DOHH2 (cell line): ENCODE measurements around the gene NOX5.

ENCODE experiments used
- H3F3A ChIP-seq: fragments of 200-600 bp; sonication (generic), shearing (Covaris generic); 2 replicates; pipeline ENCODE4 v1.6.0; 2016; ENCODE audit warnings: antibody characterized with exemption, mild to moderate bottlenecking; ENCODE audit not compliant: control insufficient read depth, insufficient read depth
- H3K27ac ChIP-seq: fragments of 200-600 bp; sonication (generic); 2 replicates; pipeline ENCODE4 v1.5.1; 2014; ENCODE audit warnings: low read depth, mild to moderate bottlenecking, low read length, moderate library complexity
- H3K27me3 ChIP-seq: fragments of 200-600 bp; sonication (generic); 2 replicates; pipeline ENCODE4 v1.6.1; 2014; ENCODE audit warnings: mild to moderate bottlenecking, low read length, mixed read lengths; ENCODE audit not compliant: control insufficient read depth
- H3K36me3 ChIP-seq: fragments of 200-600 bp; sonication (generic); 2 replicates; pipeline ENCODE4 v1.6.1; 2014; ENCODE audit warnings: mild to moderate bottlenecking, low read length, moderate library complexity, mixed read lengths; ENCODE audit not compliant: control insufficient read depth
- H3K4me1 ChIP-seq: fragments of 200-600 bp; sonication (generic); 2 replicates; pipeline ENCODE4 v1.6.1; 2014; ENCODE audit warnings: mild to moderate bottlenecking, low read length, mixed read lengths; ENCODE audit not compliant: control insufficient read depth
- H3K4me2 ChIP-seq: fragments of 200-600 bp; sonication (generic); 2 replicates; pipeline ENCODE4 v1.6.0; 2014; ENCODE audit warnings: mild to moderate bottlenecking, low read length, moderate library complexity
- H3K4me3 ChIP-seq: fragments of 200-600 bp; sonication (generic); 2 replicates; pipeline ENCODE4 v1.5.1; 2014; ENCODE audit warnings: mild to moderate bottlenecking, low read length, mixed read lengths
- H3K79me2 ChIP-seq: fragments of 200-600 bp; sonication (generic); 2 replicates; pipeline ENCODE4 v1.6.1; 2014; ENCODE audit warnings: mild to moderate bottlenecking, low read length, mixed read lengths; ENCODE audit not compliant: control insufficient read depth
- H3K9me2 ChIP-seq: fragments of 200-600 bp; sonication (generic); replicated peaks from 2 replicates; pipeline ENCODE4 v1.6.1; 2014; ENCODE audit warnings: mild to moderate bottlenecking, low read length, mixed read lengths; ENCODE audit not compliant: control insufficient read depth
- H3K9me3 ChIP-seq: fragments of 200-600 bp; sonication (generic); 2 replicates; pipeline ENCODE4 v1.6.1; 2014; ENCODE audit warnings: antibody characterized with exemption, low read length, mixed read lengths; ENCODE audit not compliant: control insufficient read depth, insufficient read depth
- H4K20me1 ChIP-seq: fragments of 200-600 bp; sonication (generic); 2 replicates; pipeline ENCODE4 v1.6.0; 2014; ENCODE audit warnings: low read depth, mild to moderate bottlenecking, antibody characterized with exemption, low read length, moderate library complexity; ENCODE audit not compliant: control insufficient read depth, insufficient read depth
- EZH2phosphoT487 ChIP-seq: fragments of 200-600 bp; sonication (generic); IDR thresholded peaks from 2 replicates; pipeline ENCODE4 v1.6.1; 2017; ENCODE audit warnings: borderline replicate concordance, mild to moderate bottlenecking, antibody characterized with exemption, low read length, moderate library complexity, mixed read lengths
- TF ChIP-seq, protein P1 (sequence below): fragments of 200-600 bp; sonication (generic); IDR thresholded peaks from one replicate; pipeline ENCODE4 v1.5.1; 2014; ENCODE audit warnings: antibody characterized with exemption, mild to moderate bottlenecking, low read depth, low read length; ENCODE audit not compliant: poor library complexity, severe bottlenecking

Gene NOX5

DNA sequence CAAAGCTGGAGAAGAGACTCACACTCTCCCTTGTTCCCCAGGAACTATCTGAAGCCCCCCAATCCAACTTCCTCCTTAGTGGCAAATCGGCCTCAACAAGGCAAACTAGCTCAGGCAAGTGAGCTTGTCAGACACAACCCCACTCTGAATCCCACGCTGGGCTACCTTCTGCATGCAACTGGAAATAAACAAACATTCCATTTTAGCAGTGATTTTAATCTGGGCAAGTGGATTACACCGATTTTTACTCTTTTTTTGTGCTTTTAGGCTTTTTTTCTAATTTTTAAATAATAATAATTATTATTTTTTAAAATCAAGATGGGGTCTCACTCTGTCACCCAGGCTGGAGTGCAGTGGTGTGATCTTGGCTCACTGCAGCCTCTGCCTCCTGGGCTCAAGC is 2.9 kb upstream of the NOX5 start:
- no peak overlapping the region for H3K27ac ChIP-seq
- no peaks in the 10 kb centered on the region for H4K20me1 ChIP-seq
- H3F3A ChIP-seq: no peaks in the 10 kb centered on the region
- H3K4me2 ChIP-seq: no peak overlapping the region
- H3K36me3 ChIP-seq: no peaks in the 10 kb centered on the region
- no peaks in the 10 kb centered on the region for H3K9me2 ChIP-seq
- TF ChIP-seq, protein P1, sequence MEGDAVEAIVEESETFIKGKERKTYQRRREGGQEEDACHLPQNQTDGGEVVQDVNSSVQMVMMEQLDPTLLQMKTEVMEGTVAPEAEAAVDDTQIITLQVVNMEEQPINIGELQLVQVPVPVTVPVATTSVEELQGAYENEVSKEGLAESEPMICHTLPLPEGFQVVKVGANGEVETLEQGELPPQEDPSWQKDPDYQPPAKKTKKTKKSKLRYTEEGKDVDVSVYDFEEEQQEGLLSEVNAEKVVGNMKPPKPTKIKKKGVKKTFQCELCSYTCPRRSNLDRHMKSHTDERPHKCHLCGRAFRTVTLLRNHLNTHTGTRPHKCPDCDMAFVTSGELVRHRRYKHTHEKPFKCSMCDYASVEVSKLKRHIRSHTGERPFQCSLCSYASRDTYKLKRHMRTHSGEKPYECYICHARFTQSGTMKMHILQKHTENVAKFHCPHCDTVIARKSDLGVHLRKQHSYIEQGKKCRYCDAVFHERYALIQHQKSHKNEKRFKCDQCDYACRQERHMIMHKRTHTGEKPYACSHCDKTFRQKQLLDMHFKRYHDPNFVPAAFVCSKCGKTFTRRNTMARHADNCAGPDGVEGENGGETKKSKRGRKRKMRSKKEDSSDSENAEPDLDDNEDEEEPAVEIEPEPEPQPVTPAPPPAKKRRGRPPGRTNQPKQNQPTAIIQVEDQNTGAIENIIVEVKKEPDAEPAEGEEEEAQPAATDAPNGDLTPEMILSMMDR: no peak
- TF ChIP-seq EZH2phosphoT487: no peak
- H3K79me2 ChIP-seq: no peaks in the 10 kb centered on the region
- H3K9me3 ChIP-seq: peaks cover 8% of the 10 kb centered on the region
- H3K4me1 ChIP-seq: no peaks in the 10 kb centered on the region
- peaks cover 13% of the 10 kb centered on the region for H3K27me3 ChIP-seq
- H3K4me3 ChIP-seq: no peak overlapping the region

DNA sequence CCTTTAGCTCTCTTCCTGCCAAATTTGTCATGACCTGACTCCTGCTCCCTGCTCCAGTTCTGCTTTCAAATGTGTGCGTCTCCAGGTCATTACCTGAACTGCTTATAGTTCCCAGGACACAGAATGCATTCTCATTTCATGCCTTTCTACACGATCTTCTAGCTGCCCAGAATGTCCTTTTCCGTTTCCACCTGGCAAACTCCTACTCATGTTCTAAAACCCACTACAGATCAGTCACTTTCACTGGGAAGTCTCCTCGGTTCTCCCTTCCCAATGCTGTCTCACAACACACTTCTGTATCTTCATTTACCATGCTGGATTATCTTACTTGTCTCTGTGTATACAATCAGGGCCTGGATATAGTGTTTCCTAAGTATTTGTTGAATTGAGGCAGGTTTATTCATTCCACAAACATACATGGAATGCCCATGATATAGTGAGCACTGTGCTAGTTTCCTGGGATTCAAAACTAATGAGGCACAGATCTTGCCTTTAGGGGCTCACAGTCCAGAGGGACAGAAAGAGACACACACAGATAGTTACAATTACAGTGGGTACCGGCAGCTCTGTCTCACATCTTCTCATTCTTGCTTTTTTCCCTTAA is 1.6 kb upstream of the NOX5 start:
- Histone ChIP-seq H3K27me3 (peaks cover 13% of the 10 kb centered on the region), H3K9me3 (peaks cover 3% of the 10 kb centered on the region; the same call in 1 of the 2 replicates), H3F3A (no peaks in the 10 kb centered on the region), H3K27ac (no peak overlapping the region), H3K9me2 (no peaks in the 10 kb centered on the region), H4K20me1 (no peaks in the 10 kb centered on the region), H3K36me3 (no peaks in the 10 kb centered on the region), H3K4me3 (no peak overlapping the region), H3K4me1 (no peaks in the 10 kb centered on the region), H3K4me2 (no peak overlapping the region), H3K79me2 (no peaks in the 10 kb centered on the region)
- TF ChIP-seq, protein P1: no peak
- no peak for TF ChIP-seq EZH2phosphoT487

DNA sequence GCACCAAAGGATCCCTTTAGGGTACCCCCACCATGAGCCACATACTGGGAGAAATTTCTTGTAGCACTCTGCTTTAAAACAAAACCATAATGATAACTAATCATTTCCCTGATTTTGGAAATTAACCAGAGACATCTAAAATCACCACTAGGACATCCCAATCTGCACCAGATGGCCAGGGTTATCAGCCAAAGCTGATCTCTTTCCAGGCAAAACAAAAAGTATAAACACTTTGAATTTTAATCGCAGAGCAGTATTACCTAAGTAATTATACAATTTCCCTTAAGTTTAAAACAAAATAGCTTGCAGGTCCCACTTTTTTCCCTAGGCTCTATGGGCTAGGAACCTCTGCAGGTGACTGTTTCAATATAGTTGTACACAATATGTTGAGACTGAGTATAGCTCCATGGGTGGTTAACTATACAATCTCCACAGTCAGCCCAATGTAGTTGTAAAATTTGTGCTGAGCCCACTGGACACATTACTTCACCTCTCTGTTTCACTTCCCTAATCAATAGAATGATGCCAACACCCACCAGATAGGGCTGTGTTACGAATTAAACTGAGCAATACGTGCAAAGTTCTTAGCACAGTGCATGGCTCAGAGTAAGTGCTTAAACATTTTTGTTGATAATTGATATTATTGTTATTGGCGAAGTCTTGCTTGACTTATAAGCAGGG is 629 bp upstream of the NOX5 start:
- no peaks in the 10 kb centered on the region for H3K79me2 ChIP-seq

More for the DNA sequence above, 629 bp upstream of the NOX5 start:
- H3K4me1 ChIP-seq: no peaks in the 10 kb centered on the region
- H3K9me2 ChIP-seq: no peaks in the 10 kb centered on the region
- H3K36me3 ChIP-seq: no peaks in the 10 kb centered on the region
- H3K4me3 ChIP-seq: no peak overlapping the region
- peaks cover 13% of the 10 kb centered on the region for H3K27me3 ChIP-seq
- H4K20me1 ChIP-seq: no peaks in the 10 kb centered on the region
- no peak overlapping the region for H3K4me2 ChIP-seq
- no peaks in the 10 kb centered on the region for H3K9me3 ChIP-seq
- TF ChIP-seq EZH2phosphoT487: no peak
- TF ChIP-seq, protein P1: no peak
- no peak overlapping the region for H3K27ac ChIP-seq
- no peaks in the 10 kb centered on the region for H3F3A ChIP-seq
